ENCODE results near the gene HELLS.

GRCh38 chr10:94521276-94522250, 24.0 kb upstream of the HELLS start:
- TF ChIP-seq CTCF (IDR thresholded peaks at IDR 0.05) (no peak), POLR2A (IDR thresholded peaks at IDR 0.05) (no peak)

All from testis (tissue), 2 donors.